Neutrophil (primary cell): ENCODE measurements around the gene ZNF865.

Source experiments
- H3K27ac ChIP-seq: fragments of 200-600 bp; sonication (generic); 2 replicates; pipeline ENCODE4 v1.5.1; 2016; ENCODE audit warnings: mild to moderate bottlenecking, moderate library complexity
- H3K27me3 ChIP-seq: fragments of 200-600 bp; sonication (generic); 2 replicates; pipeline ENCODE4 v1.6.0; 2016; ENCODE audit warnings: mild to moderate bottlenecking
- H3K36me3 ChIP-seq: fragments of 200-600 bp; sonication (generic); 2 replicates; pipeline ENCODE4 v1.5.1; 2017
- H3K4me1 ChIP-seq, 2 experiments: fragments of 200-600 bp in 1 of 2; sonication (generic) in 1 of 2; 1 replicate in 1 of 2; 2 replicates in 1 of 2; pipeline versions ENCODE4 v1.5.1 to v1.6.1; 2013 to 2016; ENCODE audit warnings: low read depth in 1 of 2, low read length in 1 of 2, mild to moderate bottlenecking in 1 of 2, moderate library complexity in 1 of 2; ENCODE audit not compliant: control insufficient read depth in 1 of 2, insufficient read depth in 1 of 2
- H3K4me3 ChIP-seq, 2 experiments: fragments of 200-600 bp in 1 of 2; sonication (generic) in 1 of 2; 1 replicate in 1 of 2; 2 replicates in 1 of 2; pipeline ENCODE4 v1.5.1; 2013 to 2016; ENCODE audit warnings: low read depth in 1 of 2, low read length in 1 of 2, mild to moderate bottlenecking in 1 of 2, moderate library complexity in 1 of 2
- H3K9me3 ChIP-seq: fragments of 200-600 bp; sonication (generic); 2 replicates; pipeline ENCODE4 v1.5.1; 2016
- CTCF ChIP-seq: fragments of 200-600 bp; sonication (generic); IDR thresholded peaks from 2 replicates; pipeline ENCODE4 v1.5.1; 2016; ENCODE audit warnings: antibody characterized with exemption

ZNF865 gene

GRCh38 chr19:55655648-55656040 lies 50.2 kb downstream of the ZNF865 start:
- no peak for TF ChIP-seq CTCF
- Histone ChIP-seq H3K36me3 (peaks cover 26% of the 10 kb centered on the region), H3K27me3 (no peaks in the 10 kb centered on the region), H3K27ac (peak overlapping the region; percentile 96), H3K9me3 (no peaks in the 10 kb centered on the region), H3K4me1 (peaks cover 29 to 36% of the 10 kb centered on the region in 2 experiments), H3K4me3 (peak overlapping the region; percentile 71 to 100)

- Histone ChIP-seq H3K9me3 (no peaks in the 10 kb centered on the region), H3K27ac (peak overlapping the region; percentile 27), H3K27me3 (no peaks in the 10 kb centered on the region), H3K4me3 (peak overlapping the region in 1 of 2 experiments; percentile 100), H3K4me1 (peaks cover 29 to 36% of the 10 kb centered on the region in 2 experiments), H3K36me3 (peaks cover 35% of the 10 kb centered on the region)
- TF ChIP-seq CTCF, result no peak
Measured at GRCh38 chr19:55656552-55656951, 51.1 kb downstream of the ZNF865 start.

GRCh38 chr19:55656988-55657747 lies 51.7 kb downstream of the ZNF865 start:
- Histone ChIP-seq H3K4me3 (no peak overlapping the region), H3K27ac (peak overlapping the region; percentile 27), H3K9me3 (no peaks in the 10 kb centered on the region), H3K36me3 (peaks cover 42% of the 10 kb centered on the region), H3K27me3 (no peaks in the 10 kb centered on the region), H3K4me1 (peaks cover 29 to 36% of the 10 kb centered on the region in 2 experiments)
- no peak for TF ChIP-seq CTCF

GRCh38 chr19:55658846-55659459 lies 53.5 kb downstream of the ZNF865 start:
- Histone ChIP-seq H3K4me1 (peaks cover 25 to 30% of the 10 kb centered on the region in 2 experiments), H3K9me3 (no peaks in the 10 kb centered on the region), H3K4me3 (no peak overlapping the region), H3K36me3 (peaks cover 59% of the 10 kb centered on the region), H3K27ac (no peak overlapping the region), H3K27me3 (no peaks in the 10 kb centered on the region)
- no peak for TF ChIP-seq CTCF

GRCh38 chr19:55659822-55660221 lies 54.4 kb downstream of the ZNF865 start:
- no peak overlapping the region for H3K4me3 ChIP-seq
- peaks cover 68% of the 10 kb centered on the region for H3K36me3 ChIP-seq
- H3K4me1 ChIP-seq, result peaks cover 25 to 30% of the 10 kb centered on the region in 2 experiments
- peak overlapping the region; percentile 33 for H3K27ac ChIP-seq
- no peaks in the 10 kb centered on the region for H3K27me3 ChIP-seq
- H3K9me3 ChIP-seq, result no peaks in the 10 kb centered on the region
- TF ChIP-seq CTCF, result no peak
